K562 (cell line): ENCODE data around the gene CD101. TPM values are rescaled to one million over a fixed set of nuclear protein-coding genes. Genes with fewer than 3 reads are reported as not detected.

ENCODE experiments used
- ATAC-seq: fragments of 200-7000 bp; cut with Tn5 transposase; 3 replicates; pipeline ENCODE4 v1.9.1; 2020; ENCODE audit warnings: moderate library complexity
- BruUV-seq: library from RNA; stranded (reverse); fragments of 400-500 nt; replicated peaks from 2 replicates; lab custom pipeline; 2021; lab: Mats Ljungman, UMichigan
- CTCF ChIA-PET: fragments of 300-600 bp; formaldehyde crosslinking; extraction: SDS; loops from one replicate; lab custom pipeline; 2021; ENCODE audit warnings: low intra/inter-chr PET ratio; lab: Yijun Ruan, JAX
- POLR2A ChIA-PET: fragments of 300-600, 350-650 bp; sonication (Branson Sonifier 250); formaldehyde crosslinking; extraction: SDS; loops from one replicate; lab custom pipeline; 2021; ENCODE audit warnings: antibody characterized with exemption, inconsistent platforms; lab: Yijun Ruan, JAX
- DNase-seq, 4 experiments: peaks; one replicate each; pipeline versions ENCODE4 v3.0.0 to v3.0.0-alpha.2; 2011 to 2018; ENCODE audit warnings: low spot score in 3 of 4, mixed read lengths in 3 of 4; ENCODE audit errors: extremely low read depth in 1 of 4
- FAIRE-seq: peaks from 2 replicates; lab custom pipeline; 2011; peaks lifted over from hg19 to GRCh38; lab: Jason Lieb, UNC
- H2AFZ ChIP-seq: 2 replicates; pipeline ENCODE4 v1.6.0; 2011; ENCODE audit warnings: low read depth, low read length, control low read depth, inconsistent platforms
- H3K27ac ChIP-seq: fragments of 200-600 bp; 3 replicates; pipeline ENCODE4 v1.8.0; 2011; ENCODE audit warnings: low read depth, mild to moderate bottlenecking, control low read depth, inconsistent platforms, low read length, moderate library complexity, mixed read lengths; ENCODE audit errors: extremely low read depth
- H3K27me3 ChIP-seq, 2 experiments: fragments of 300-600 bp in 1 of 2; 2 replicates in 1 of 2; 3 replicates in 1 of 2; pipeline versions ENCODE4 v1.6.0 to v1.8.0; 2011; ENCODE audit warnings: inconsistent platforms in 2 of 2, low read length in 2 of 2, mild to moderate bottlenecking in 1 of 2, mixed read lengths in 1 of 2, moderate library complexity in 1 of 2; ENCODE audit not compliant: control insufficient read depth in 2 of 2, insufficient read depth in 2 of 2
- H3K36me3 ChIP-seq: fragments of 300-600 bp; 3 replicates; pipeline ENCODE4 v1.8.0; 2011; ENCODE audit warnings: mild to moderate bottlenecking, low read length, inconsistent platforms; ENCODE audit not compliant: control insufficient read depth, insufficient read depth
- H3K4me1 ChIP-seq, 2 experiments: fragments of 200-600 bp in 1 of 2; replicated peaks in 1 of 2; 2 replicates in 1 of 2; 3 replicates in 1 of 2; pipeline versions ENCODE4 v1.5.1 to v1.8.0; 2011; ENCODE audit warnings: inconsistent platforms in 2 of 2, low read length in 2 of 2, mild to moderate bottlenecking in 1 of 2, mixed read lengths in 1 of 2, moderate library complexity in 1 of 2; ENCODE audit not compliant: control insufficient read depth in 2 of 2, insufficient read depth in 2 of 2
- H3K4me2 ChIP-seq: 2 replicates; pipeline ENCODE4 v1.6.1; 2011; ENCODE audit warnings: low read length, control low read depth, inconsistent platforms, mixed read lengths; ENCODE audit not compliant: insufficient read depth
- H3K4me3 ChIP-seq: fragments of 200-600 bp; sonication (generic), shearing (Covaris generic); 2 replicates; pipeline ENCODE4 v1.5.1; 2016; ENCODE audit warnings: control low read depth, inconsistent platforms
- H3K79me2 ChIP-seq: fragments of 200-600 bp; 3 replicates; pipeline ENCODE4 v1.8.0; 2011; ENCODE audit warnings: low read length, inconsistent platforms; ENCODE audit not compliant: control insufficient read depth, insufficient read depth
- H3K9ac ChIP-seq, 2 experiments: 2 replicates each; pipeline versions ENCODE4 v1.6.0 to v1.6.1; 2011; ENCODE audit warnings: low read depth in 2 of 2, low read length in 2 of 2, control low read depth in 1 of 2, inconsistent platforms in 1 of 2, mild to moderate bottlenecking in 1 of 2, mixed read lengths in 1 of 2; ENCODE audit not compliant: insufficient read depth in 1 of 2
- H3K9me1 ChIP-seq: one replicate; pipeline ENCODE4 v1.6.0; 2011; ENCODE audit warnings: inconsistent platforms, mild to moderate bottlenecking, low read length, moderate library complexity; ENCODE audit not compliant: control insufficient read depth, insufficient read depth
- H3K9me3 ChIP-seq: replicated peaks from 2 replicates; pipeline ENCODE4 v1.5.1; 2011; ENCODE audit warnings: low read depth, low read length, inconsistent platforms; ENCODE audit not compliant: control insufficient read depth, insufficient read depth
- H4K20me1 ChIP-seq: replicated peaks from 2 replicates; pipeline ENCODE4 v1.6.1; 2011; ENCODE audit warnings: low read length, inconsistent platforms, mixed read lengths; ENCODE audit not compliant: control insufficient read depth, insufficient read depth
- BACH1 ChIP-seq: fragments of 200-800 bp; sonication (Bioruptor generic); IDR thresholded peaks from 2 replicates; pipeline ENCODE4 v1.6.1; 2016; ENCODE audit warnings: missing genetic modification characterization, missing compliant biosample characterization
- EHMT2 ChIP-seq: fragments of 450-650 bp; IDR thresholded peaks from 2 replicates; pipeline ENCODE4 v1.6.1; 2018; ENCODE audit warnings: antibody characterized with exemption
- FIP1L1 ChIP-seq: fragments of 200-400 bp; formaldehyde crosslinking; IDR thresholded peaks from 2 replicates; pipeline ENCODE4 v1.6.1; 2018; ENCODE audit warnings: mild to moderate bottlenecking, low read depth, low read length; ENCODE audit not compliant: poor library complexity, severe bottlenecking
- HLTF ChIP-seq: fragments of 450-650 bp; IDR thresholded peaks from 2 replicates; pipeline ENCODE4 v1.6.1; 2016
- PHTF2 ChIP-seq: fragments of 250-450 bp; sonication (Bioruptor Pico); IDR thresholded peaks from 2 replicates; pipeline ENCODE4 v1.5.0; 2021; ENCODE audit warnings: mild to moderate bottlenecking
- POLR2G ChIP-seq: fragments of 200-400 bp; formaldehyde crosslinking; IDR thresholded peaks from 2 replicates; pipeline ENCODE4 v1.6.1; 2017; ENCODE audit warnings: low read depth, mild to moderate bottlenecking, antibody characterized with exemption, low read length, moderate library complexity
- POU5F1 ChIP-seq: fragments of 150-350 bp; IDR thresholded peaks from 2 replicates; pipeline ENCODE4 v1.6.1; 2014; ENCODE audit warnings: borderline replicate concordance, low read length, low read depth, mild to moderate bottlenecking; ENCODE audit not compliant: partially characterized antibody
- RNF2 ChIP-seq: sonication (generic); IDR thresholded peaks from 2 replicates; pipeline ENCODE4 v1.6.1; 2016
- ZNF561 ChIP-seq: fragments of 450-650 bp; formaldehyde crosslinking; conservative IDR thresholded peaks from 2 replicates; pipeline ENCODE4 v1.4.0; 2020; ENCODE audit warnings: mild to moderate bottlenecking, moderate library complexity
- ZNF696 ChIP-seq: fragments of 250-450 bp; sonication (Bioruptor Pico); conservative IDR thresholded peaks from 2 replicates; pipeline ENCODE4 v1.4.0; 2020; ENCODE audit warnings: mild to moderate bottlenecking, moderate library complexity
- WGBS: fragments of 100-300 bp; shearing (Covaris generic); methylation state at CpG from one replicate; pipeline ENCODE4 v1.1.6; 2016; ENCODE audit warnings: low coverage, mixed read lengths; ENCODE audit not compliant: insufficient coverage; ENCODE audit errors: missing lambda C conversion rate; 5-methylcytosine and 5-hydroxymethylcytosine counted together
- in situ Hi-C: fragments of 300-500 bp; cut with MboI; formaldehyde crosslinking; loops from 4 replicates; pipeline ENCODE4 v1.15.0; 2018; ENCODE audit warnings: inconsistent platforms, mixed read lengths
- intact Hi-C: fragments of 100-400 bp; cut with micrococcal nuclease; formaldehyde crosslinking; loops from 2 replicates; pipeline ENCODE4 v1.14.2; 2022
- polyA plus RNA-seq, 8 experiments: library from polyadenylated mRNA; depleted of rRNA in 4 of 8; stranded (reverse) in 5 of 8; unstranded in 3 of 8; fragments of >200 nt; fragmentation: Nextera tagmentation in 2 of 8; fragmentation: Illumina TruSeq in 1 of 8; extraction: Ambion mirVana in 2 of 8; extraction: Trizol in 1 of 8; gene quantifications; 2 replicates each; pipeline versions ENCODE4 v1.2.1 to v1.2.3, GENCODE V29; 2011 to 2014; ENCODE audit warnings: inconsistent platforms in 1 of 8, missing spikeins in 1 of 8
- total RNA-seq, 7 experiments: library from RNA; depleted of rRNA in 6 of 7; stranded (reverse); fragments of >200 nt in 6 of 7; fragmentation: Illumina TruSeq in 2 of 7; extraction: Trizol in 2 of 7; gene quantifications; 2 replicates each; pipeline versions ENCODE4 v1.2.1 to v1.2.3, GENCODE V29; 2011 to 2021; ENCODE audit warnings: low replicate concordance in 1 of 7
- TF ChIP-seq, protein P1 (sequence below): sonication (generic); formaldehyde crosslinking; IDR thresholded peaks from 2 replicates; pipeline ENCODE4 v1.8.0; 2022; ENCODE audit warnings: mild to moderate bottlenecking, low read depth, missing genetic modification reagents
- TF ChIP-seq, protein P2 (sequence below): sonication (generic); formaldehyde crosslinking; IDR thresholded peaks from 2 replicates; pipeline ENCODE4 v1.8.0; 2022; ENCODE audit warnings: mild to moderate bottlenecking, missing genetic modification reagents, borderline replicate concordance
- TF ChIP-seq, protein P3 (sequence below): fragments of 250-450 bp; sonication (Bioruptor Pico); IDR thresholded peaks from 2 replicates; pipeline ENCODE4 v1.9.0; 2021; ENCODE audit warnings: mild to moderate bottlenecking, inconsistent platforms
- TF ChIP-seq, protein P4 (sequence below): sonication (generic); formaldehyde crosslinking; IDR thresholded peaks from 2 replicates; pipeline ENCODE4 v1.8.0; 2022; ENCODE audit warnings: missing genetic modification reagents, mild to moderate bottlenecking, borderline replicate concordance

Gene CD101
- total and polyA plus RNA-seq, 9 of the 15 experiments (the other 6 are each of a cell fraction or from before 2014, with no cell fraction given): 0.04 to 1.1 (median 0.20) TPM

DNA sequence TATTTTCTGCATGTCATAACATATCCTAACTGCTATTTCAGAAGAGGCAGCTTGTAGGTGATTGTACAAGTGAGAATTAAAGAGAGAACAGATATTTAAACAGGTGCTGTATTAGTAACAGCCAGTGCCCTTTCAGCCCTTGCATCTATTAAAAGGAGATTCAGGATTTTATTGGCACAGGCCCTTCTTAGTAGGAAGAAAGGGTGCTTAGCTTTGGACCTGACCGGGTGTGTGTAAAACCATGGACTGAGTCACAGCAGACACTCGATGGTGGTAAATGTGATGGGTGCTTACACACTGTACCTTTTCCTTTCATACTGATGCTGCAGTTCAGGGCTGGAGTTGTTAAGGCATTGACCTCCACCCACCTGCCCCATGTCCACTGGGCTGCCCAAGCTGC lies 12.7 kb upstream of the CD101 start (continued):
- TF ChIP-seq, protein P1, sequence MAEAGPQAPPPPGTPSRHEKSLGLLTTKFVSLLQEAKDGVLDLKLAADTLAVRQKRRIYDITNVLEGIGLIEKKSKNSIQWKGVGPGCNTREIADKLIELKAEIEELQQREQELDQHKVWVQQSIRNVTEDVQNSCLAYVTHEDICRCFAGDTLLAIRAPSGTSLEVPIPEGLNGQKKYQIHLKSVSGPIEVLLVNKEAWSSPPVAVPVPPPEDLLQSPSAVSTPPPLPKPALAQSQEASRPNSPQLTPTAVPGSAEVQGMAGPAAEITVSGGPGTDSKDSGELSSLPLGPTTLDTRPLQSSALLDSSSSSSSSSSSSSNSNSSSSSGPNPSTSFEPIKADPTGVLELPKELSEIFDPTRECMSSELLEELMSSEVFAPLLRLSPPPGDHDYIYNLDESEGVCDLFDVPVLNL (CRISPR knock-in tag): no peak
- TF ChIP-seq FIP1L1: no peak
- TF ChIP-seq ZNF696 (CRISPR knock-in tag): no peak
- TF ChIP-seq POU5F1: no peak
- no peak for TF ChIP-seq RNF2

DNA sequence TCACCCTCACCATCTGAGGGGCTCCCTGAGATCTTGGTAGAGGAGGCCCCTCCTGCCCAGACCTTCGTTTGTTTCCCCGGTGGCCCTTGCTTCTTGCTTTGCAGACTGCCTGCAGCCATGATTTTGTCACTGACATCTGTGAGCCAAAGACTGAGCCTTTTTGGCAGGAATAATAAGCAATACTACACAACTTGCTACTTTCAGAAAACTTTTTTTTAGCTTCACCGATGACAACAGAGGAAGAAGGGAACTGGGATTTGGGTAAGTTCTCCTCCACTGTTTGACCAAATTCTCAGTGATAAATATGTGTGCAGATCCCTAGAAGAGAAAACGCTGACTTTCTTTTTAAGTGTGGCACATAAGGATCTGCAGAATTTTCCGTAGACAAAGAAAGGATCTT lies 11.7 kb upstream of the CD101 start:
- ChIA-PET CTCF (no interaction called here), POLR2A (no interaction called here)
- no peak for DNase-seq
- Histone ChIP-seq H3K36me3 (peaks cover 16% of the 10 kb centered on the region; the same call in 2 of the 3 replicates), H3K4me2 (no peak overlapping the region), H3K27ac (no peak overlapping the region), H4K20me1 (no peaks in the 10 kb centered on the region), H3K27me3 (no peaks in the 10 kb centered on the region), H3K9me3 (no peaks in the 10 kb centered on the region), H3K4me3 (no peak overlapping the region), H3K79me2 (no peaks in the 10 kb centered on the region), H2AFZ (no peak overlapping the region), H3K4me1 (peaks cover 7 to 13% of the 10 kb centered on the region in 2 experiments), H3K9ac (no peak overlapping the region), H3K9me1 (no peaks in the 10 kb centered on the region)
- no peak for ATAC-seq
- in situ Hi-C loops: no loop called here
- BruUV-seq: no TSS peak
- intact Hi-C loops: no loop called here
- WGBS: 74% methylated on average over 5 of the region's 5 CpGs
- FAIRE-seq: no peak
- TF ChIP-seq ZNF561 (CRISPR knock-in tag) (no peak), PHTF2 (CRISPR knock-in tag) (no peak), HLTF (no peak), BACH1 (tag) (no peak), POLR2G (no peak), EHMT2 (no peak)
- TF ChIP-seq, protein P2, sequence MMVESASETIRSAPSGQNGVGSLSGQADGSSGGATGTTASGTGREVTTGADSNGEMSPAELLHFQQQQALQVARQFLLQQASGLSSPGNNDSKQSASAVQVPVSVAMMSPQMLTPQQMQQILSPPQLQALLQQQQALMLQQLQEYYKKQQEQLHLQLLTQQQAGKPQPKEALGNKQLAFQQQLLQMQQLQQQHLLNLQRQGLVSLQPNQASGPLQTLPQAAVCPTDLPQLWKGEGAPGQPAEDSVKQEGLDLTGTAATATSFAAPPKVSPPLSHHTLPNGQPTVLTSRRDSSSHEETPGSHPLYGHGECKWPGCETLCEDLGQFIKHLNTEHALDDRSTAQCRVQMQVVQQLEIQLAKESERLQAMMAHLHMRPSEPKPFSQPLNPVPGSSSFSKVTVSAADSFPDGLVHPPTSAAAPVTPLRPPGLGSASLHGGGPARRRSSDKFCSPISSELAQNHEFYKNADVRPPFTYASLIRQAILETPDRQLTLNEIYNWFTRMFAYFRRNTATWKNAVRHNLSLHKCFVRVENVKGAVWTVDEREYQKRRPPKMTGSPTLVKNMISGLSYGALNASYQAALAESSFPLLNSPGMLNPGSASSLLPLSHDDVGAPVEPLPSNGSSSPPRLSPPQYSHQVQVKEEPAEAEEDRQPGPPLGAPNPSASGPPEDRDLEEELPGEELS (CRISPR knock-in tag): no peak
- TF ChIP-seq, protein P3, sequence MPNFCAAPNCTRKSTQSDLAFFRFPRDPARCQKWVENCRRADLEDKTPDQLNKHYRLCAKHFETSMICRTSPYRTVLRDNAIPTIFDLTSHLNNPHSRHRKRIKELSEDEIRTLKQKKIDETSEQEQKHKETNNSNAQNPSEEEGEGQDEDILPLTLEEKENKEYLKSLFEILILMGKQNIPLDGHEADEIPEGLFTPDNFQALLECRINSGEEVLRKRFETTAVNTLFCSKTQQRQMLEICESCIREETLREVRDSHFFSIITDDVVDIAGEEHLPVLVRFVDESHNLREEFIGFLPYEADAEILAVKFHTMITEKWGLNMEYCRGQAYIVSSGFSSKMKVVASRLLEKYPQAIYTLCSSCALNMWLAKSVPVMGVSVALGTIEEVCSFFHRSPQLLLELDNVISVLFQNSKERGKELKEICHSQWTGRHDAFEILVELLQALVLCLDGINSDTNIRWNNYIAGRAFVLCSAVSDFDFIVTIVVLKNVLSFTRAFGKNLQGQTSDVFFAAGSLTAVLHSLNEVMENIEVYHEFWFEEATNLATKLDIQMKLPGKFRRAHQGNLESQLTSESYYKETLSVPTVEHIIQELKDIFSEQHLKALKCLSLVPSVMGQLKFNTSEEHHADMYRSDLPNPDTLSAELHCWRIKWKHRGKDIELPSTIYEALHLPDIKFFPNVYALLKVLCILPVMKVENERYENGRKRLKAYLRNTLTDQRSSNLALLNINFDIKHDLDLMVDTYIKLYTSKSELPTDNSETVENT: no peak
- TF ChIP-seq, protein P4, sequence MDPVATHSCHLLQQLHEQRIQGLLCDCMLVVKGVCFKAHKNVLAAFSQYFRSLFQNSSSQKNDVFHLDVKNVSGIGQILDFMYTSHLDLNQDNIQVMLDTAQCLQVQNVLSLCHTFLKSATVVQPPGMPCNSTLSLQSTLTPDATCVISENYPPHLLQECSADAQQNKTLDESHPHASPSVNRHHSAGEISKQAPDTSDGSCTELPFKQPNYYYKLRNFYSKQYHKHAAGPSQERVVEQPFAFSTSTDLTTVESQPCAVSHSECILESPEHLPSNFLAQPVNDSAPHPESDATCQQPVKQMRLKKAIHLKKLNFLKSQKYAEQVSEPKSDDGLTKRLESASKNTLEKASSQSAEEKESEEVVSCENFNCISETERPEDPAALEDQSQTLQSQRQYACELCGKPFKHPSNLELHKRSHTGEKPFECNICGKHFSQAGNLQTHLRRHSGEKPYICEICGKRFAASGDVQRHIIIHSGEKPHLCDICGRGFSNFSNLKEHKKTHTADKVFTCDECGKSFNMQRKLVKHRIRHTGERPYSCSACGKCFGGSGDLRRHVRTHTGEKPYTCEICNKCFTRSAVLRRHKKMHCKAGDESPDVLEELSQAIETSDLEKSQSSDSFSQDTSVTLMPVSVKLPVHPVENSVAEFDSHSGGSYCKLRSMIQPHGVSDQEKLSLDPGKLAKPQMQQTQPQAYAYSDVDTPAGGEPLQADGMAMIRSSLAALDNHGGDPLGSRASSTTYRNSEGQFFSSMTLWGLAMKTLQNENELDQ: no peak
